ENCODE results near the gene SIGLEC6. TPM values are rescaled to one million over a fixed set of nuclear protein-coding genes. Genes with fewer than 3 reads are reported as not detected.

The SIGLEC6 gene
- total RNA-seq, 1 experiment from 2014 or later = 0.37 TPM

GRCh38 chr19:51508059-51508733 is 23.3 kb downstream of the SIGLEC6 start (continued):
- no peak for TF ChIP-seq CDX4 (CRISPR knock-in tag; IDR thresholded peaks at IDR 0.05; ENCODE audit: borderline replicate concordance)
- TF ChIP-seq TP53 (CRISPR knock-in tag; IDR thresholded peaks at IDR 0.05) = no peak
- no peak for TF ChIP-seq ZNF423 (CRISPR knock-in tag; IDR thresholded peaks at IDR 0.05)
- TF ChIP-seq ESRRA (CRISPR knock-in tag; IDR thresholded peaks at IDR 0.05; ENCODE audit: borderline replicate concordance) = no peak

- Mint-ChIP-seq H3K4me3 (no peak overlapping the region), H3K27me3 (ENCODE audit: low read depth) (peaks cover 44% of the 10 kb centered on the region), H3K9me3 (peaks cover 19% of the 10 kb centered on the region), H3K27ac (no peak overlapping the region), H3K4me1 (no peaks in the 10 kb centered on the region), H3K36me3 (no peaks in the 10 kb centered on the region)
- ChIA-PET POLR2A (no interaction called here), CTCF (interaction anchor here (0.8 to 1.1 kb wide), 4 partner anchors 10 to 153 kb away, joined by 3 to 4 read pairs (median 3); no protein-coding TSS in a partner anchor)
- no peak for ATAC-seq
- TF ChIP-seq ATF3 (CRISPR knock-in tag; conservative IDR thresholded peaks at IDR 0.05) (no peak), JAZF1 (CRISPR knock-in tag; IDR thresholded peaks at IDR 0.05) (no peak), ZNF512 (CRISPR knock-in tag; IDR thresholded peaks at IDR 0.05; ENCODE audit: borderline replicate concordance) (no peak)
- no peak for DNase-seq (ENCODE audit: low spot score)
These were observed 23.8 kb downstream of the SIGLEC6 start for GRCh38 chr19:51507640-51508058.

GRCh38 chr19:51507192-51507591 is 24.3 kb downstream of the SIGLEC6 start:
- peaks cover 19% of the 10 kb centered on the region for H3K9me3 Mint-ChIP-seq
- CTCF ChIA-PET = interaction anchor here (0.8 to 1.1 kb wide), 4 partner anchors 10 to 154 kb away, joined by 3 to 4 read pairs (median 3); no protein-coding TSS in a partner anchor

GRCh38 chr19:51505904-51506303 is 25.6 kb downstream of the SIGLEC6 start:
- Mint-ChIP-seq H3K27ac (no peak overlapping the region), H3K4me1 (no peaks in the 10 kb centered on the region), H3K27me3 (ENCODE audit: low read depth) (peaks cover 45% of the 10 kb centered on the region), H3K36me3 (no peaks in the 10 kb centered on the region), H3K4me3 (no peak overlapping the region), H3K9me3 (peaks cover 19% of the 10 kb centered on the region)
- DNase-seq (ENCODE audit: low spot score) = no peak
- ChIA-PET POLR2A (no interaction called here), CTCF (interaction anchor here (0.9 to 1.0 kb wide), 2 partner anchors 151 to 155 kb away, joined by 3 read pairs; no protein-coding TSS in a partner anchor)
- ATAC-seq = no peak
- TF ChIP-seq ETV6 (CRISPR knock-in tag; IDR thresholded peaks at IDR 0.05) = no peak
- no peak for TF ChIP-seq FOXJ3 (CRISPR knock-in tag; IDR thresholded peaks at IDR 0.05; ENCODE audit: borderline replicate concordance)
- no peak for TF ChIP-seq IRF1 (CRISPR knock-in tag; IDR thresholded peaks at IDR 0.05)
- TF ChIP-seq ZNF671 (CRISPR knock-in tag; IDR thresholded peaks at IDR 0.05) = no peak
- TF ChIP-seq FOXP4 (CRISPR knock-in tag; IDR thresholded peaks at IDR 0.05) = no peak
- no peak for TF ChIP-seq RELA (CRISPR knock-in tag; IDR thresholded peaks at IDR 0.05; ENCODE audit: borderline replicate concordance)
- TF ChIP-seq CREB1 (CRISPR knock-in tag; IDR thresholded peaks at IDR 0.05) = no peak
- TF ChIP-seq ZNF416 (CRISPR knock-in tag; IDR thresholded peaks at IDR 0.05) = no peak
- TF ChIP-seq ZNF532 (CRISPR knock-in tag; IDR thresholded peaks at IDR 0.05; ENCODE audit: borderline replicate concordance) = no peak
- TF ChIP-seq ZNF317 (CRISPR knock-in tag; IDR thresholded peaks at IDR 0.05; ENCODE audit: borderline replicate concordance, low read depth) = no peak
- no peak for TF ChIP-seq NR3C1 (CRISPR knock-in tag; conservative IDR thresholded peaks at IDR 0.05; ENCODE audit: low read depth)
- no peak for TF ChIP-seq PRRX2 (CRISPR knock-in tag; IDR thresholded peaks at IDR 0.05)
- no peak for TF ChIP-seq ZNF219 (CRISPR knock-in tag; IDR thresholded peaks at IDR 0.05; ENCODE audit: borderline replicate concordance)

More at GRCh38 chr19:51507192-51507591, 24.3 kb downstream of the SIGLEC6 start:
- ATAC-seq (no peak), DNase-seq (ENCODE audit: low spot score) (no peak)
- H3K27ac Mint-ChIP-seq = no peak overlapping the region
- no peaks in the 10 kb centered on the region for H3K36me3 Mint-ChIP-seq
- H3K4me3 Mint-ChIP-seq = no peak overlapping the region
- no peak for TF ChIP-seq EMX1 (CRISPR knock-in tag; IDR thresholded peaks at IDR 0.05)
- POLR2A ChIA-PET = no interaction called here
- peaks cover 46% of the 10 kb centered on the region for H3K27me3 Mint-ChIP-seq (ENCODE audit: low read depth)
- H3K4me1 Mint-ChIP-seq = no peaks in the 10 kb centered on the region

Measured in WTC11 (cell line).